Heart right ventricle (tissue), 16 donors: Measurements from ENCODE around the gene UBAC2. TPM values are rescaled to one million over a fixed set of nuclear protein-coding genes. Genes with fewer than 3 reads are reported as not detected.

Experiments used
- ATAC-seq, 8 donors: fragments of 200-7000 bp; cut with Tn5 transposase; one replicate each; pipeline ENCODE4 v1.9.1; 2020; ENCODE audit warnings: mild to moderate bottlenecking in 8 of 8, moderate library complexity in 8 of 8, moderate number of reproducible peaks in 1 of 8
- DNase-seq, 2 donors: peaks; one replicate each; pipeline ENCODE4 v3.0.0-alpha.2; 2020
- H3K27ac ChIP-seq, 10 donors: fragments of 200-600 bp; sonication (generic) in 2 of 10; one replicate each; pipeline versions ENCODE4 v1.5.0 to v1.8.0; 2020 to 2022; ENCODE audit warnings: mild to moderate bottlenecking in 3 of 10
- H3K27me3 ChIP-seq, 7 donors: fragments of 200-600 bp; one replicate each; pipeline ENCODE4 v1.8.0; 2021 to 2022; ENCODE audit warnings: mild to moderate bottlenecking in 2 of 7
- H3K36me3 ChIP-seq, 9 donors: fragments of 200-600 bp; sonication (generic) in 1 of 9; one replicate each; pipeline versions ENCODE4 v1.5.0 to v1.8.0; 2020 to 2022; ENCODE audit warnings: mild to moderate bottlenecking in 2 of 9
- H3K4me1 ChIP-seq, 9 donors: fragments of 200-600 bp; sonication (generic) in 1 of 9; one replicate each; pipeline versions ENCODE4 v1.5.0 to v1.8.0; 2020 to 2022; ENCODE audit warnings: mild to moderate bottlenecking in 4 of 9
- H3K4me3 ChIP-seq, 10 donors: fragments of 200-600 bp; sonication (generic) in 2 of 10; one replicate each; pipeline versions ENCODE4 v1.5.0 to v1.8.0; 2020 to 2022; ENCODE audit warnings: mild to moderate bottlenecking in 7 of 10, moderate library complexity in 2 of 10
- H3K9me3 ChIP-seq, 11 donors: fragments of 200-600 bp in 10 of 11; sonication (generic) in 2 of 11; one replicate each; pipeline versions ENCODE4 v1.5.0 to v1.8.0; 2013 to 2022; ENCODE audit warnings: mild to moderate bottlenecking in 2 of 11, control low read depth in 1 of 11, moderate library complexity in 1 of 11
- CTCF ChIP-seq, 9 donors: fragments of 200-600 bp; sonication (generic) in 2 of 9; IDR thresholded peaks; one replicate each; pipeline versions ENCODE4 v1.5.0 to v1.8.0; 2021 to 2022; ENCODE audit warnings: antibody characterized with exemption in 9 of 9, mild to moderate bottlenecking in 5 of 9, moderate library complexity in 1 of 9
- WGBS, 2 donors: extraction: QIAGEN DNeasy Blood & Tissue Kit; methylation state at CpG; one replicate each; pipeline ENCODE4 v1.1.7; 2013; ENCODE audit warnings: inconsistent platforms in 1 of 2; 5-methylcytosine and 5-hydroxymethylcytosine counted together
- intact Hi-C, 10 donors: fragments of 100-400 bp; cut with DNase I; formaldehyde crosslinking; loops; one replicate each; pipeline versions ENCODE4 v1.11.1 to v1.14.2; 2022
- polyA plus RNA-seq, 2 donors: library from polyadenylated mRNA; stranded (reverse); fragments of 200-250 nt; gene quantifications; one replicate each; pipeline ENCODE4 v1.2.3, GENCODE V29; 2013
- total RNA-seq, 10 donors: library from RNA; stranded (reverse); fragmentation: NEBNext Ultra II Directional in 3 of 10; extraction: Animal tissue kit (Norgen Biotek cat#: 25700) in 3 of 10; gene quantifications; one replicate each; pipeline versions ENCODE4 v1.2.1 to v1.2.4, GENCODE V29; 2021 to 2023
- donor health status: Arrhythmogenic right ventricular cardiomyopathy.
- donor health status: ischemic (EF 13 %, LVEDD 7.1; RV severe dilation, severe dysfunction).
- donor health status: healthy with polysubstance abuse.
- donor health status: DM: no; HTN: yes; CAD: no.
- donor health status: DM: no; HTN: no; CAD: no.
- donor health status: ischemic (EF 25% LVEDD 6.9; RV normal size, moderate dysfunction).
- donor health status: ischemic (EF 25% LVEDD 5.7; RV mildly dilated, moderate dysfunction).
- donor health status: healthy.
- donor health status: DM: yes; HTN: yes; CAD: no.
- donor health status: Ischemic cardiomyopathy.
- donor health status: ischemic (EF 35%, LVEDD 5.7; RV mildly dilated, moderate dysfunction).
- donor health status: nonischemic (EF 11% LVEDD 7.7; RV severe dilation, severe dysfunction).
- donor health status: DM: yes; HTN: yes; CAD: no.
- donor health status: PGD.
- donor health status: ischemic (EF 29% LVEDD 5.4; RV normal size, mild dysfunction).
- donor health status: nonischemic (EF 23%, LVEDD 6.1; RV moderate dilation, normal function).

Gene UBAC2
- total and polyA plus RNA-seq, 12 donors: 31.8 to 60.4 (median 47.0) TPM

DNA sequence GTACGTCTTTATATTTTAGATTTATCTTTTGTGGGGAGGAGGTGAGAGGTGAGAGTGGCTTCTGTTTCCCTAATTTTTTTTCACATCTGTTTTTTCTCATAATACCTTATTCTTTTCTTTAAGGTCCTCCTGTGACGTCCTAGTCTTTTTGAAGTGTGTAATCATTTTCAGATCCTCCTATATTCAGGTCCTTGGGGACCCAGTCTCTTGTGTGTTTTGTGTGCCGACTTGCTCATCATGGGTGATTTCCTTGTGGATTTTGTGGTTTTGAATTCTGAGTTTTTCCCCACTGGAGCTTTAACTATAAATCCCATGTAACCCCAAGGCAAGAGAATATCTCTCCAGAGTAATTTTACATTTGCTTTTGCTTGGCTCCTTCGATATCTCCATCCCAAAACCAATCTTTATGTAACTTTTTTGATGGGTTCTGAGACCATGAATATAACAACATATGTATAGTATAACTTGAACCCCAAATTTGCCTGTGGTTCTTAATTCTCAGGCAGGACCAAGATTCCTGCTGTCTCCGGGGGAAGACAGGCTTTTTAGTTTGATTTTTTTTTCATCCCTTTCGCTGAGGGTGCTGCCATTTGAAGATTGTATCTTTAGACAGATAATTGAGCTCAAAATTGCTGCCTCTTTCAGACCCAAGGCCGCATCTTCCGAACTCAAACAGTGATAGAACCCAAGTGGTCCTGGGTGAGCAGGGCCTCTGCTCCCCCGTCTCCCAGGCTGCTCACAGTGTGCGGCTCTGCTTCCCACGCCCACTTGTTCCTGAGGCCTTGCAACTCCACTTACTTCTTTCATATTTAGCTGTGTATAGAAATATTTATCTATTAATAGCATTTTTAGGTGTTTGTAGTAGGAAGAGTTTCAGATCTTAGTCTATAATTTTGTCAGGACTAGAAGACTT, 165.7 kb downstream of the UBAC2 start:
- no peak overlapping the region for H3K4me3 ChIP-seq
- DNase-seq: no peak
- WGBS, 2 donors: 85 to 93% methylated on average over 11 of the region's 11 CpGs
- no peaks in the 10 kb centered on the region for H3K27me3 ChIP-seq
- ATAC-seq: no peak
- peak overlapping the region in 1 of 10 donors; percentile 64 for H3K27ac ChIP-seq
- intact Hi-C loops: loop anchor here in 1 of 10 donors (5.0 kb wide), 1 partner anchor 84 kb away; no protein-coding TSS in a partner anchor
- no peaks in the 10 kb centered on the region for H3K9me3 ChIP-seq
- H3K4me1 ChIP-seq: peaks cover 0 to 46% (median 0%) of the 10 kb centered on the region in 9 donors
- H3K36me3 ChIP-seq: peaks cover 0 to 37% (median 0%) of the 10 kb centered on the region in 9 donors
- no peak for TF ChIP-seq CTCF (IDR thresholded peaks at IDR 0.05)

GRCh38 chr13:99367106-99367616, 166.5 kb downstream of the UBAC2 start:
- H3K27me3 ChIP-seq: no peaks in the 10 kb centered on the region
- intact Hi-C loops: loop anchor here in 1 of 10 donors (5.0 kb wide), 1 partner anchor 85 kb away; no protein-coding TSS in a partner anchor
- ATAC-seq: peak; percentile 46 to 97 (median 92)
- peaks cover 0 to 46% (median 0%) of the 10 kb centered on the region in 9 donors for H3K4me1 ChIP-seq
- peak in 1 of 2 donors; percentile 44 for DNase-seq
- peaks cover 0 to 40% (median 5%) of the 10 kb centered on the region in 9 donors for H3K36me3 ChIP-seq
- no peak overlapping the region for H3K4me3 ChIP-seq
- 51 to 64% methylated on average over 7 of the region's 7 CpGs for WGBS, 2 donors
- TF ChIP-seq CTCF (IDR thresholded peaks at IDR 0.05): no peak
- no peaks in the 10 kb centered on the region for H3K9me3 ChIP-seq
- H3K27ac ChIP-seq: peak overlapping the region in 1 of 10 donors; percentile 64

- H3K36me3 ChIP-seq: peaks cover 0 to 47% (median 7%) of the 10 kb centered on the region in 9 donors
- 76 to 86% methylated on average over 16 of the region's 16 CpGs for WGBS, 2 donors
- intact Hi-C loops: loop anchor here in 1 of 10 donors (5.0 kb wide), 1 partner anchor 86 kb away; no protein-coding TSS in a partner anchor
- no peak overlapping the region for H3K4me3 ChIP-seq
- peak in 1 of 9 donors; percentile 12 for TF ChIP-seq CTCF (IDR thresholded peaks at IDR 0.05)
- no peak for DNase-seq
- no peak for ATAC-seq
- peak overlapping the region in 1 of 10 donors; percentile 64 for H3K27ac ChIP-seq
- H3K9me3 ChIP-seq: no peaks in the 10 kb centered on the region
- H3K4me1 ChIP-seq: peaks cover 0 to 48% (median 0%) of the 10 kb centered on the region in 9 donors
- H3K27me3 ChIP-seq: no peaks in the 10 kb centered on the region
Measured at GRCh38 chr13:99367663-99368448, 167.2 kb downstream of the UBAC2 start.
